ENCODE data around the gene LMO3.
"Not testable (repeated sequence)": the region's sequence is repeated elsewhere in the genome, so short reads cannot be mapped to it uniquely, and the experiment has no call there.

Gene LMO3

GRCh38 chr12:16537652-16538051 is 68.3 kb downstream of the LMO3 start:
- not testable (repeated sequence) for DNase-seq

- no peak for DNase-seq
Measured at GRCh38 chr12:16531621-16532020, 74.3 kb downstream of the LMO3 start.

DNA sequence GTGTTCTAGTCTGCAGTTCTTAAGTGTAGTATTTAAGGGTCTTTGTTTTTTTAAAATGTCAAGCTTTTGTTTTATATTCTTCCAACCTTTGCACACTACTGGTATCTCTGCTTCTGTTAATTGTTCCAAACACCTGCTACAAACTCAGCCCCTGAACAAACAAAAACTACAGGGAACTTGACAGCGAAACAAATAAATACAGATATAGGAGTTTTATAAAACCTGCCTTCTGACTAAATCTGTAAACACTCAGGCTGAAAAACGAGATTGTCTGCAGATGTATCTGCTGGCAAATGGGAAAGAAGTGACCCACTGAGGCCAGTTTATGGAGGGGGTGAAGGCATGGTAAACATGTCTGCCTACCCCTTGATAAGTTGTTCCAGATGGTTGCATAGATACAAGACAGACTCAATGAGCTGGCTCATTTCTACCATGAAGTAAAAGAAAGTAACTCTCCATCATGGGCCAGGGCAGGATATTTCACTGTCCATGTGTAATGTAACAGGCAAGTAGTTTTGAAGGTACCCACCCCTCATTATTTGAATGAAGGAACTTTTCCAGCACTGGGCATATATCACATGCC is 75.6 kb downstream of the LMO3 start:
- no peak for DNase-seq

GRCh38 chr12:16526693-16527092 is 79.3 kb downstream of the LMO3 start:
- DNase-seq = no peak

- no peak for DNase-seq
Measured at GRCh38 chr12:16524378-16524777, 81.6 kb downstream of the LMO3 start.

DNA sequence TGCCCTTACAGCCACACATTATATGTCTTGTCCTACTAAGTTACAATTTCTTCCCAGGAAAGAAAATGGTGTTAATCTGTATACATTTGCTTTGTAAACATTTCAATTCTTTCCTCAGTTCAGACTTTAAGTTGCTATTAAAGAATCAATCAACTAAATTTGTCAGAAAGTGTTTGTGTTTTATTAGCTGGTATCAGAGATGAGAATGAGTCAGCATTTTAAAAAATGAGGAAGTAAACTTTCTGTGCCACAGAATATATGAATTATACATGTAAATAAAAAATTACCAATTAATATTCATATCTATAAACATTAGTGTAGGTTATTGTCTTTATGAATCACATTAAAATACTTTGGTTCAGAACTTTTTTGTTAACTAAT is 82.0 kb downstream of the LMO3 start:
- no peak for DNase-seq

- no peak for DNase-seq
Measured at GRCh38 chr12:16523284-16523950, 82.5 kb downstream of the LMO3 start.

- no peak for DNase-seq
Measured at GRCh38 chr12:16520328-16520727, 85.6 kb downstream of the LMO3 start.

DNA sequence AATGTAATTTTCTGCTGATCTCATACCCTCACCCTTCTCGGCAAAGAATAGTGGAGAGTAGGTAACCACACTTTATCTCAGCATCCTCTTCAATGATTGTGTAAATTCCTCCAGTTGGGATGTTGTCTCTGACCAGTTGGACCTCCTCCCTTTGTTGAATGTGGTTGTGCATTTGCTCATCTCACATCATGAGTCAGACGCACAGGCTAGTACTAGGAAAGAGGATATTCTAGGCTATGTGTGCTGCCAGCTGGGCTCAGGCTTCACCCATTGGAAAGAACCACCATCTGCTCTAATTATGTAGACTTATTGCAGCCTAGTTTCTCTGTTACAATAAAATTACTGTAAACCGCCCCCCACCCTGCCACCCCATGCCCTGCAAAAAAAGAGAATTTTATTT is 90.3 kb downstream of the LMO3 start:
- peak in 1 of 2 donors; percentile 24 for DNase-seq

- DNase-seq = no peak
Measured at GRCh38 chr12:16513231-16513630, 92.7 kb downstream of the LMO3 start.

DNA sequence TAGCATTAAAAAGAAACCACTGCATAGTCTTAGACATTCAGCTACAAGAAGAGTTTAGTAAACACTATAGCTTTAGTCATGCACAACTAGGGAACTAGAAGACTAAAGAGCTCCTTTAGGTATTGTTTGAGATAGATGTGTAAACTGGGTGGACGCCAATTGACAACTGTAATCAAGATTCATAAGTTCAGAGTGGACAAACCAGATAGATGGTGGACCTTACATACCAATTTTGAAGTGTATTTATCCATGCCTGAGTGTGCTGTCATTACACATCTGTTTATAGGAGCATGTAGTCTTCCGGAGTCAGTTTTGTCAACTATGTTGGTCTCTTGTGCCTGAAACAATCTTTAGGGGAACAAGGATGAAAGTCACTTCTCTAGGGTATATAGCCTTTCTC is 96.6 kb downstream of the LMO3 start:
- DNase-seq = no peak

DNA sequence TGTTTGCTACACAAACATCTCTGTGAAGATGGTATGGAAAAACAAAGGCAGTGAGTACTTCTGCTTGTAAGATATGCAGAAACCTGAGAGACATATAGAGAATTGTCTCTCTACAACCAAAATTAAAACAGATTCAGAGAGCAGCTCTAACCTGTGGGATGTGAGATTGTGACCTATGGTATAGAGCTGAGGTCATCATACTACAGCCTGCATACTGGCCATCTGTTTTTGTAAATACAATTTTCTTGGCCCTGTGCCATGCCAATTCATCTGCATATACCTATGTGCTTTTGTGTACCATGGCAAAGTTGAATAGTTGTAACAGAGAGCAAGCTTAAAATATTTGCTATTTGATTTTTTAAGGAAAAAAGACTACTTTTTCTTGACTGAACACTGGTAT is 99.6 kb downstream of the LMO3 start:
- DNase-seq = no peak

DNA sequence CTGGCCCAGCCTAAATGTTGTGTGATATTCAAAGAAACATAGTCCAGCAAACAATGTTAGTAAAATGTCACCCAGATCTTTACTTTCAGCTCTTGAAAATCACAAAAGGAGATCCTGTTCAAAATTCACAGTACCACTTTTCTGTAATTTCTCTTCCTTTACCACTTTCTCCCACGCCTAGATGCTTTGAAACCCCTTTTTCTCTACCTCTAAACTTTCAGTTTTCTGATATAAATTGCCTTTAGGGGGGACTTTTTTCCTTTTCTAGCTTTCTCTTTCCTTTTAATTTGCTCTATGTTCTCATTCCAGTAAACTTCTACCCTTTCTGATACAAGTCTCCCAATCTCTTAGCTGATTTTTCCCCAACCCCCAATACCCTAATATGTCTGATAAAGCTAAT is 101.8 kb downstream of the LMO3 start:
- DNase-seq = no peak

- no peak for DNase-seq
Measured at GRCh38 chr12:16499611-16500010, 106.4 kb downstream of the LMO3 start.
